IMR-90 (cell line): ENCODE results near the gene KCTD19. TPM values are rescaled to one million over a fixed set of nuclear protein-coding genes. Genes with fewer than 3 reads are reported as not detected.
A peak's percentile ranks its signal among the peaks of the same experiment; 100 is the strongest.

Source experiments
- ATAC-seq: fragments of 200-7000 bp; cut with Tn5 transposase; 2 replicates; pipeline ENCODE4 v1.9.1; 2020; ENCODE audit warnings: low read depth, mild to moderate bottlenecking, moderate library complexity
- BruUV-seq: library from RNA; stranded (reverse); fragments of 400-500 nt; replicated peaks from 2 replicates; lab custom pipeline; 2021; lab: Mats Ljungman, UMichigan
- CTCF ChIA-PET: fragments of 300-600 bp; formaldehyde crosslinking; extraction: SDS; loops from one replicate; lab custom pipeline; 2021; ENCODE audit warnings: antibody characterized with exemption; lab: Yijun Ruan, JAX
- POLR2A ChIA-PET: fragments of 300-600 bp; sonication (Branson Sonifier 250); formaldehyde crosslinking; loops from one replicate; lab custom pipeline; 2022; ENCODE audit warnings: antibody characterized with exemption; ENCODE audit not compliant: unreplicated experiment; lab: Charles Lee
- DNase-seq: peaks from one replicate; pipeline ENCODE4 v3.0.0; 2013
- H2AFZ ChIP-seq: replicated peaks from 2 replicates; pipeline ENCODE3; 2013; ENCODE audit warnings: low read length, mild to moderate bottlenecking; ENCODE audit not compliant: poor library complexity
- H2AK5ac ChIP-seq: 2 replicates; pipeline ENCODE4 v1.6.1; 2013; ENCODE audit warnings: low read depth, low read length, inconsistent platforms
- H2AK9ac ChIP-seq: replicated peaks from 2 replicates; pipeline ENCODE3; 2013; ENCODE audit warnings: mild to moderate bottlenecking, low read depth, low read length, moderate library complexity; ENCODE audit not compliant: poor library complexity
- H2BK120ac ChIP-seq: 2 replicates; pipeline ENCODE4 v1.6.1; 2013; ENCODE audit warnings: low read depth, low read length, inconsistent platforms
- H2BK15ac ChIP-seq: 3 replicates; pipeline ENCODE4 v1.6.1; 2013; ENCODE audit warnings: low read depth, low read length, inconsistent platforms
- H2BK20ac ChIP-seq: 2 replicates; pipeline ENCODE4 v1.6.1; 2013; ENCODE audit warnings: low read depth, mild to moderate bottlenecking, inconsistent platforms, low read length, moderate library complexity
- H2BK5ac ChIP-seq: 2 replicates; pipeline ENCODE4 v1.6.1; 2013; ENCODE audit warnings: mild to moderate bottlenecking, low read depth, low read length, inconsistent platforms; ENCODE audit not compliant: poor library complexity, severe bottlenecking
- H3K14ac ChIP-seq: replicated peaks from 2 replicates; pipeline ENCODE4 v1.6.1; 2013; ENCODE audit warnings: low read depth, low read length, inconsistent platforms
- H3K18ac ChIP-seq: 2 replicates; pipeline ENCODE4 v1.6.1; 2013; ENCODE audit warnings: low read depth, low read length, control low read depth
- H3K23ac ChIP-seq: 2 replicates; pipeline ENCODE4 v1.6.1; 2013; ENCODE audit warnings: low read depth, low read length, inconsistent platforms
- H3K27ac ChIP-seq: 2 replicates; pipeline ENCODE4 v1.5.1; 2013; ENCODE audit warnings: mild to moderate bottlenecking, control low read depth, low read length; ENCODE audit not compliant: insufficient read depth
- H3K27me3 ChIP-seq: 2 replicates; pipeline ENCODE4 v1.6.1; 2013; ENCODE audit warnings: low read length; ENCODE audit not compliant: control insufficient read depth, insufficient read depth
- H3K36me3 ChIP-seq: 2 replicates; pipeline ENCODE4 v1.6.1; 2013; ENCODE audit warnings: low read length, mixed read lengths; ENCODE audit not compliant: control insufficient read depth, insufficient read depth
- H3K4ac ChIP-seq: 2 replicates; pipeline ENCODE4 v1.6.1; 2013; ENCODE audit warnings: low read depth, low read length, inconsistent platforms
- H3K4me1 ChIP-seq: 2 replicates; pipeline ENCODE4 v1.6.1; 2013; ENCODE audit warnings: low read length, mixed read lengths; ENCODE audit not compliant: control insufficient read depth, insufficient read depth
- H3K4me2 ChIP-seq: 2 replicates; pipeline ENCODE4 v1.6.1; 2013; ENCODE audit warnings: low read depth, mild to moderate bottlenecking, control low read depth, low read length, moderate library complexity
- H3K4me3 ChIP-seq: 2 replicates; pipeline ENCODE4 v1.5.1; 2013; ENCODE audit warnings: low read depth, mild to moderate bottlenecking, control low read depth, low read length, moderate library complexity; ENCODE audit not compliant: insufficient read depth
- H3K56ac ChIP-seq: 2 replicates; pipeline ENCODE4 v1.6.1; 2013; ENCODE audit warnings: low read length, inconsistent platforms; ENCODE audit not compliant: insufficient read depth; ENCODE audit errors: extremely low read depth
- H3K79me1 ChIP-seq, 2 experiments: 2 replicates each; pipeline ENCODE4 v1.6.1; 2013; ENCODE audit warnings: low read length in 2 of 2, inconsistent platforms in 1 of 2, low read depth in 1 of 2
- H3K9ac ChIP-seq: 2 replicates; pipeline ENCODE4 v1.6.1; 2013; ENCODE audit warnings: low read depth, low read length, control low read depth
- H3K9me1 ChIP-seq: 2 replicates; pipeline ENCODE4 v1.6.1; 2013; ENCODE audit warnings: low read length, inconsistent platforms; ENCODE audit not compliant: insufficient read depth
- H3K9me3 ChIP-seq: 2 replicates; pipeline ENCODE4 v1.6.1; 2013; ENCODE audit warnings: low read length; ENCODE audit not compliant: control insufficient read depth, insufficient read depth
- H4K20me1 ChIP-seq: 2 replicates; pipeline ENCODE4 v1.6.1; 2013; ENCODE audit warnings: low read length, inconsistent platforms; ENCODE audit not compliant: insufficient read depth
- H4K5ac ChIP-seq: 2 replicates; pipeline ENCODE4 v1.6.1; 2013; ENCODE audit warnings: mild to moderate bottlenecking, low read depth, low read length, control low read depth
- H4K8ac ChIP-seq, 2 experiments: 2 replicates each; pipeline ENCODE4 v1.6.1; 2013; ENCODE audit warnings: low read depth in 2 of 2, low read length in 2 of 2, control low read depth in 1 of 2, inconsistent platforms in 1 of 2
- H4K91ac ChIP-seq: 2 replicates; pipeline ENCODE4 v1.6.1; 2013; ENCODE audit warnings: low read depth, low read length, inconsistent platforms; ENCODE audit not compliant: insufficient read depth
- BHLHE40 ChIP-seq: fragments of 150-350 bp; IDR thresholded peaks from 2 replicates; pipeline ENCODE4 v1.6.1; 2016; ENCODE audit warnings: mild to moderate bottlenecking, low read depth, low read length
- CEBPB ChIP-seq: IDR thresholded peaks from 2 replicates; pipeline ENCODE4 v1.6.1; 2012; ENCODE audit warnings: low read depth, low read length, improper control_type of control experiment
- CHD1 ChIP-seq: IDR thresholded peaks from 2 replicates; pipeline ENCODE4 v1.6.1; 2012; ENCODE audit warnings: low read depth, low read length, improper control_type of control experiment
- CTCF ChIP-seq: conservative IDR thresholded peaks from 2 replicates; pipeline ENCODE4 v1.5.1; 2012; ENCODE audit warnings: mild to moderate bottlenecking, low read depth, low read length, improper control_type of control experiment
- ELK1 ChIP-seq: fragments of 150-350 bp; IDR thresholded peaks from 2 replicates; pipeline ENCODE4 v1.6.1; 2016; ENCODE audit warnings: low read depth, mild to moderate bottlenecking, low read length, moderate library complexity, borderline replicate concordance
- FOS ChIP-seq: fragments of 150-350 bp; IDR thresholded peaks from 2 replicates; pipeline ENCODE4 v1.6.1; 2016; ENCODE audit warnings: low read depth, low read length
- MAFK ChIP-seq: IDR thresholded peaks from 2 replicates; pipeline ENCODE4 v1.6.1; 2012; ENCODE audit warnings: low read depth, low read length, improper control_type of control experiment
- MAZ ChIP-seq: IDR thresholded peaks from 2 replicates; pipeline ENCODE4 v1.6.1; 2012; ENCODE audit warnings: low read depth, mild to moderate bottlenecking, low read length, improper control_type of control experiment, moderate library complexity, borderline replicate concordance
- MXI1 ChIP-seq: IDR thresholded peaks from 2 replicates; pipeline ENCODE4 v1.6.1; 2012; ENCODE audit warnings: low read depth, mild to moderate bottlenecking, low read length, moderate library complexity, borderline replicate concordance
- POLR2A ChIP-seq: IDR thresholded peaks from 2 replicates; pipeline ENCODE4 v1.6.1; 2012; ENCODE audit warnings: mild to moderate bottlenecking, low read depth, low read length
- RAD21 ChIP-seq: IDR thresholded peaks from 2 replicates; pipeline ENCODE4 v1.6.1; 2012; ENCODE audit warnings: low read length, improper control_type of control experiment
- RCOR1 ChIP-seq: IDR thresholded peaks from 2 replicates; pipeline ENCODE4 v1.6.1; 2012; ENCODE audit warnings: mild to moderate bottlenecking, low read length, improper control_type of control experiment; ENCODE audit not compliant: insufficient replicate concordance
- RFX5 ChIP-seq: IDR thresholded peaks from 2 replicates; pipeline ENCODE4 v1.8.0; 2012; ENCODE audit warnings: low read depth, mild to moderate bottlenecking, low read length, moderate library complexity
- SMC3 ChIP-seq: fragments of 150-350 bp; IDR thresholded peaks from 2 replicates; pipeline ENCODE4 v1.6.1; 2016; ENCODE audit warnings: low read depth, mild to moderate bottlenecking, antibody characterized with exemption, low read length, moderate library complexity
- USF2 ChIP-seq: fragments of 150-350 bp; IDR thresholded peaks from 2 replicates; pipeline ENCODE4 v1.6.1; 2017; ENCODE audit warnings: mild to moderate bottlenecking, antibody characterized with exemption, low read length, low read depth
- WGBS, 2 experiments: methylation state at CpG; one replicate each; pipeline versions ENCODE4 v1.1.5 to v1.1.7; 2013; ENCODE audit warnings: missing lambda C conversion rate in 2 of 2; ENCODE audit not compliant: insufficient read length in 1 of 2; ENCODE audit errors: extremely low coverage in 2 of 2; 5-methylcytosine and 5-hydroxymethylcytosine counted together
- dilution Hi-C: fragments of 300-500 bp; cut with HindIII; formaldehyde crosslinking; loops from one replicate; pipeline ENCODE4 v1.14.3; 2018; ENCODE audit warnings: low sequenced_read_pairs; ENCODE audit not compliant: unreplicated experiment
- in situ Hi-C: fragments of 300-500 bp; cut with MboI; formaldehyde crosslinking; loops from 3 replicates; pipeline ENCODE4 v1.14.3; 2019; ENCODE audit warnings: low sequenced_read_pairs, inconsistent platforms, mixed read lengths
- intact Hi-C: fragments of 100-400 bp; cut with micrococcal nuclease; formaldehyde crosslinking; loops from 2 replicates; pipeline ENCODE4 v1.10.0; 2022
- polyA plus RNA-seq, 3 experiments: library from polyadenylated mRNA; depleted of rRNA; stranded (reverse); fragments of >200 nt; gene quantifications; 2 replicates each; pipeline ENCODE4 v1.2.3, GENCODE V29; 2012; ENCODE audit warnings: low replicate concordance in 1 of 3
- total RNA-seq: library from RNA; depleted of rRNA; stranded (reverse); fragments of >200 nt; gene quantifications from 2 replicates; pipeline ENCODE4 v1.2.3, GENCODE V29; 2012

Gene KCTD19
- total and polyA plus RNA-seq, 2 of the 4 experiments (the other 2 are of a cell fraction), result under 0.01 to 0.07 TPM

GRCh38 chr16:67294171-67294757 lies 32.3 kb downstream of the KCTD19 start:
- CTCF ChIA-PET, result interaction anchor here (0.5 kb wide), 1 partner anchor 38 kb away, joined by 3 read pairs; no protein-coding TSS in a partner anchor
- WGBS, 2 experiments, result no CpG with 5 or more reads among the region's 4 CpGs
- peak overlapping the region; percentile 66; the same call in 1 of the 2 replicates for H2AK5ac ChIP-seq
- no TSS peak for BruUV-seq
- no peak overlapping the region for H3K4me3 ChIP-seq
- H3K14ac ChIP-seq, result peak overlapping the region; percentile 33
- no peak overlapping the region for H3K56ac ChIP-seq
- H4K20me1 ChIP-seq, result no peaks in the 10 kb centered on the region; the same call in 1 of the 2 replicates
- dilution Hi-C loops (no loop called here), in situ Hi-C loops (no loop called here), intact Hi-C loops (no loop called here)
- 0 out of 2 replicates have a peak overlapping the region, but pooled peaks have one; percentile 8 for H4K5ac ChIP-seq
- no peak overlapping the region for H2BK5ac ChIP-seq
- no peak overlapping the region for H2AFZ ChIP-seq
- H3K79me1 ChIP-seq, result no peaks in the 10 kb centered on the region
- H2AK9ac ChIP-seq, result peak overlapping the region; percentile 56
- H3K9me1 ChIP-seq, result peaks cover 26% of the 10 kb centered on the region
- H4K91ac ChIP-seq, result 0 out of 2 replicates have a peak overlapping the region, but pooled peaks have one; percentile 51
- H3K4me2 ChIP-seq, result no peak overlapping the region
- H3K18ac ChIP-seq, result peak overlapping the region; percentile 19; the same call in 1 of the 2 replicates
- no peak overlapping the region for H4K8ac ChIP-seq
- POLR2A ChIA-PET, result no interaction called here
- peak overlapping the region; percentile 49; the same call in 2 of the 3 replicates for H2BK15ac ChIP-seq
- peaks cover 31% of the 10 kb centered on the region for H3K4me1 ChIP-seq
- peak overlapping the region; percentile 0 for H2BK120ac ChIP-seq
- no peak overlapping the region for H3K27ac ChIP-seq
- peak overlapping the region; percentile 77 for H2BK20ac ChIP-seq
- H3K36me3 ChIP-seq, result no peaks in the 10 kb centered on the region
- DNase-seq (no peak), ATAC-seq (no peak)
- no peak overlapping the region for H3K9ac ChIP-seq
- H3K23ac ChIP-seq, result 0 out of 2 replicates have a peak overlapping the region, but pooled peaks have one; percentile 24
- H3K9me3 ChIP-seq, result no peaks in the 10 kb centered on the region
- peak overlapping the region; percentile 30 for H3K4ac ChIP-seq
- H3K27me3 ChIP-seq, result no peaks in the 10 kb centered on the region
- TF ChIP-seq RAD21 (no peak), MXI1 (no peak), SMC3 (no peak), MAFK (no peak), BHLHE40 (no peak), CEBPB (no peak), CHD1 (no peak), CTCF (no peak), MAZ (no peak), POLR2A (no peak), RCOR1 (no peak), USF2 (no peak), RFX5 (no peak), ELK1 (no peak), FOS (no peak)
